K562 (cell line): Measurements from ENCODE around the gene PPP1CA. TPM values are rescaled to one million over a fixed set of nuclear protein-coding genes. Genes with fewer than 3 reads are reported as not detected.

Source experiments
- COPS2 ChIP-seq: fragments of 450-650 bp; conservative IDR thresholded peaks from 2 replicates; pipeline ENCODE4 v1.6.1; 2016; ENCODE audit warnings: mild to moderate bottlenecking, moderate library complexity
- ETV1 ChIP-seq: fragments of 450-650 bp; conservative IDR thresholded peaks from 2 replicates; pipeline ENCODE4 v1.6.1; 2016; ENCODE audit warnings: missing genetic modification characterization, control low read depth, low read depth, missing compliant biosample characterization
- GTF2B ChIP-seq: IDR thresholded peaks from 2 replicates; pipeline ENCODE4 v1.6.1; 2011; ENCODE audit not compliant: insufficient read length; ENCODE audit errors: extremely low read depth
- MCM3 ChIP-seq: fragments of 450-650 bp; IDR thresholded peaks from 2 replicates; pipeline ENCODE4 v1.6.1; 2016
- MTA1 ChIP-seq: fragments of 450-650 bp; IDR thresholded peaks from 2 replicates; pipeline ENCODE4 v1.6.1; 2017; ENCODE audit warnings: borderline replicate concordance
- MYNN ChIP-seq, 2 experiments: sonication (generic); formaldehyde crosslinking in 1 of 2; IDR thresholded peaks; 2 replicates each; pipeline versions ENCODE4 v1.5.0 to v1.6.1; 2016 to 2020; ENCODE audit warnings: antibody characterized with exemption in 1 of 2, missing genetic modification reagents in 1 of 2
- ZNF318 ChIP-seq, 2 experiments: fragments of 450-650 bp; IDR thresholded peaks; 2 replicates each; pipeline ENCODE4 v1.6.1; 2016; ENCODE audit warnings: mild to moderate bottlenecking in 2 of 2, borderline replicate concordance in 1 of 2, low read depth in 1 of 2, moderate library complexity in 1 of 2
- ZNF444 ChIP-seq: fragments of 250-450 bp; sonication (Bioruptor Pico); IDR thresholded peaks from 2 replicates; pipeline ENCODE4 v1.4.0; 2020; ENCODE audit warnings: mild to moderate bottlenecking, moderate library complexity
- ZNF449 ChIP-seq: fragments of 250-450 bp; sonication (Bioruptor Pico); IDR thresholded peaks from 2 replicates; pipeline ENCODE4 v1.8.0; 2022; ENCODE audit warnings: moderate library complexity, mild to moderate bottlenecking, inconsistent platforms
- ZNF507 ChIP-seq: conservative IDR thresholded peaks from 2 replicates; pipeline ENCODE4 v1.6.1; 2017; ENCODE audit warnings: missing genetic modification characterization, missing compliant biosample characterization
- polyA plus RNA-seq, 8 experiments: library from polyadenylated mRNA; depleted of rRNA in 4 of 8; stranded (reverse) in 5 of 8; unstranded in 3 of 8; fragments of >200 nt; fragmentation: Nextera tagmentation in 2 of 8; fragmentation: Illumina TruSeq in 1 of 8; extraction: Ambion mirVana in 2 of 8; extraction: Trizol in 1 of 8; gene quantifications; 2 replicates each; pipeline versions ENCODE4 v1.2.1 to v1.2.3, GENCODE V29; 2011 to 2014; ENCODE audit warnings: inconsistent platforms in 1 of 8, missing spikeins in 1 of 8
- total RNA-seq, 7 experiments: library from RNA; depleted of rRNA in 6 of 7; stranded (reverse); fragments of >200 nt in 6 of 7; fragmentation: Illumina TruSeq in 2 of 7; extraction: Trizol in 2 of 7; gene quantifications; 2 replicates each; pipeline versions ENCODE4 v1.2.1 to v1.2.3, GENCODE V29; 2011 to 2021; ENCODE audit warnings: low replicate concordance in 1 of 7
- TF ChIP-seq, protein P1 (sequence below): fragments of 450-650 bp; IDR thresholded peaks from 2 replicates; pipeline ENCODE4 v1.6.1; 2018; ENCODE audit not compliant: partially characterized antibody

Gene PPP1CA
- total and polyA plus RNA-seq, 9 of the 15 experiments (the other 6 are each of a cell fraction or from before 2014, with no cell fraction given) = 18.2 to 242 (median 188) TPM

GRCh38 chr11:67436459-67437081 lies 34.9 kb upstream of the PPP1CA start (continued):
- TF ChIP-seq COPS2 (no peak), GTF2B (no peak), ZNF449 (CRISPR knock-in tag) (no peak), ETV1 (tag) (peak; percentile 65), MCM3 (no peak), MYNN (IDR thresholded peaks at IDR 0.05) (peak; percentile 47; the same call in 1 of the 2 replicates), MYNN (CRISPR knock-in tag; IDR thresholded peaks at IDR 0.05) (no peak), MTA1 (0 out of 2 replicates have a peak, but pooled peaks have one; percentile 49), ZNF318 (IDR thresholded peaks at IDR 0.05; ENCODE audit: borderline replicate concordance in 1 of 2, low read depth in 1 of 2) (no peak), ZNF507 (tag) (no peak), ZNF444 (0 out of 2 replicates have a peak, but pooled peaks have one; percentile 38)
- TF ChIP-seq, protein P1, sequence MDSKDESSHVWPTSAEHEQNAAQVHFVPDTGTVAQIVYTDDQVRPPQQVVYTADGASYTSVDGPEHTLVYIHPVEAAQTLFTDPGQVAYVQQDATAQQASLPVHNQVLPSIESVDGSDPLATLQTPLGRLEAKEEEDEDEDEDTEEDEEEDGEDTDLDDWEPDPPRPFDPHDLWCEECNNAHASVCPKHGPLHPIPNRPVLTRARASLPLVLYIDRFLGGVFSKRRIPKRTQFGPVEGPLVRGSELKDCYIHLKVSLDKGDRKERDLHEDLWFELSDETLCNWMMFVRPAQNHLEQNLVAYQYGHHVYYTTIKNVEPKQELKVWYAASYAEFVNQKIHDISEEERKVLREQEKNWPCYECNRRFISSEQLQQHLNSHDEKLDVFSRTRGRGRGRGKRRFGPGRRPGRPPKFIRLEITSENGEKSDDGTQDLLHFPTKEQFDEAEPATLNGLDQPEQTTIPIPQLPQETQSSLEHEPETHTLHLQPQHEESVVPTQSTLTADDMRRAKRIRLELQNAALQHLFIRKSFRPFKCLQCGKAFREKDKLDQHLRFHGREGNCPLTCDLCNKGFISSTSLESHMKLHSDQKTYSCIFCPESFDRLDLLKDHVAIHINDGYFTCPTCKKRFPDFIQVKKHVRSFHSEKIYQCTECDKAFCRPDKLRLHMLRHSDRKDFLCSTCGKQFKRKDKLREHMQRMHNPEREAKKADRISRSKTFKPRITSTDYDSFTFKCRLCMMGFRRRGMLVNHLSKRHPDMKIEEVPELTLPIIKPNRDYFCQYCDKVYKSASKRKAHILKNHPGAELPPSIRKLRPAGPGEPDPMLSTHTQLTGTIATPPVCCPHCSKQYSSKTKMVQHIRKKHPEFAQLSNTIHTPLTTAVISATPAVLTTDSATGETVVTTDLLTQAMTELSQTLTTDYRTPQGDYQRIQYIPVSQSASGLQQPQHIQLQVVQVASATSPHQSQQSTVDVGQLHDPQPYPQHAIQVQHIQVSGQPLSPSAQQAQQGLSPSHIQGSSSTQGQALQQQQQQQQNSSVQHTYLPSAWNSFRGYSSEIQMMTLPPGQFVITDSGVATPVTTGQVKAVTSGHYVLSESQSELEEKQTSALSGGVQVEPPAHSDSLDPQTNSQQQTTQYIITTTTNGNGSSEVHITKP = no peak
